IMR-90 (cell line): Measurements from ENCODE around the gene SLC35F6. TPM values are rescaled to one million over a fixed set of nuclear protein-coding genes. Genes with fewer than 3 reads are reported as not detected.

Experiments
- ATAC-seq: fragments of 200-7000 bp; cut with Tn5 transposase; 2 replicates; pipeline ENCODE4 v1.9.1; 2020; ENCODE audit warnings: low read depth, mild to moderate bottlenecking, moderate library complexity
- BruUV-seq: library from RNA; stranded (reverse); fragments of 400-500 nt; replicated peaks from 2 replicates; lab custom pipeline; 2021; lab: Mats Ljungman, UMichigan
- CTCF ChIA-PET: fragments of 300-600 bp; formaldehyde crosslinking; extraction: SDS; loops from one replicate; lab custom pipeline; 2021; ENCODE audit warnings: antibody characterized with exemption; lab: Yijun Ruan, JAX
- POLR2A ChIA-PET: fragments of 300-600 bp; sonication (Branson Sonifier 250); formaldehyde crosslinking; loops from one replicate; lab custom pipeline; 2022; ENCODE audit warnings: antibody characterized with exemption; ENCODE audit not compliant: unreplicated experiment; lab: Charles Lee
- DNase-seq: peaks from one replicate; pipeline ENCODE4 v3.0.0; 2013
- H2AFZ ChIP-seq: replicated peaks from 2 replicates; pipeline ENCODE3; 2013; ENCODE audit warnings: low read length, mild to moderate bottlenecking; ENCODE audit not compliant: poor library complexity
- H2AK5ac ChIP-seq: 2 replicates; pipeline ENCODE4 v1.6.1; 2013; ENCODE audit warnings: low read depth, low read length, inconsistent platforms
- H2AK9ac ChIP-seq: replicated peaks from 2 replicates; pipeline ENCODE3; 2013; ENCODE audit warnings: mild to moderate bottlenecking, low read depth, low read length, moderate library complexity; ENCODE audit not compliant: poor library complexity
- H2BK120ac ChIP-seq: 2 replicates; pipeline ENCODE4 v1.6.1; 2013; ENCODE audit warnings: low read depth, low read length, inconsistent platforms
- H2BK15ac ChIP-seq: 3 replicates; pipeline ENCODE4 v1.6.1; 2013; ENCODE audit warnings: low read depth, low read length, inconsistent platforms
- H2BK20ac ChIP-seq: 2 replicates; pipeline ENCODE4 v1.6.1; 2013; ENCODE audit warnings: low read depth, mild to moderate bottlenecking, inconsistent platforms, low read length, moderate library complexity
- H2BK5ac ChIP-seq: 2 replicates; pipeline ENCODE4 v1.6.1; 2013; ENCODE audit warnings: mild to moderate bottlenecking, low read depth, low read length, inconsistent platforms; ENCODE audit not compliant: poor library complexity, severe bottlenecking
- H3K14ac ChIP-seq: replicated peaks from 2 replicates; pipeline ENCODE4 v1.6.1; 2013; ENCODE audit warnings: low read depth, low read length, inconsistent platforms
- H3K18ac ChIP-seq: 2 replicates; pipeline ENCODE4 v1.6.1; 2013; ENCODE audit warnings: low read depth, low read length, control low read depth
- H3K23ac ChIP-seq: 2 replicates; pipeline ENCODE4 v1.6.1; 2013; ENCODE audit warnings: low read depth, low read length, inconsistent platforms
- H3K27ac ChIP-seq: 2 replicates; pipeline ENCODE4 v1.5.1; 2013; ENCODE audit warnings: mild to moderate bottlenecking, control low read depth, low read length; ENCODE audit not compliant: insufficient read depth
- H3K27me3 ChIP-seq: 2 replicates; pipeline ENCODE4 v1.6.1; 2013; ENCODE audit warnings: low read length; ENCODE audit not compliant: control insufficient read depth, insufficient read depth
- H3K36me3 ChIP-seq: 2 replicates; pipeline ENCODE4 v1.6.1; 2013; ENCODE audit warnings: low read length, mixed read lengths; ENCODE audit not compliant: control insufficient read depth, insufficient read depth
- H3K4ac ChIP-seq: 2 replicates; pipeline ENCODE4 v1.6.1; 2013; ENCODE audit warnings: low read depth, low read length, inconsistent platforms
- H3K4me1 ChIP-seq: 2 replicates; pipeline ENCODE4 v1.6.1; 2013; ENCODE audit warnings: low read length, mixed read lengths; ENCODE audit not compliant: control insufficient read depth, insufficient read depth
- H3K4me2 ChIP-seq: 2 replicates; pipeline ENCODE4 v1.6.1; 2013; ENCODE audit warnings: low read depth, mild to moderate bottlenecking, control low read depth, low read length, moderate library complexity
- H3K4me3 ChIP-seq: 2 replicates; pipeline ENCODE4 v1.5.1; 2013; ENCODE audit warnings: low read depth, mild to moderate bottlenecking, control low read depth, low read length, moderate library complexity; ENCODE audit not compliant: insufficient read depth
- H3K56ac ChIP-seq: 2 replicates; pipeline ENCODE4 v1.6.1; 2013; ENCODE audit warnings: low read length, inconsistent platforms; ENCODE audit not compliant: insufficient read depth; ENCODE audit errors: extremely low read depth
- H3K79me1 ChIP-seq, 2 experiments: 2 replicates each; pipeline ENCODE4 v1.6.1; 2013; ENCODE audit warnings: low read length in 2 of 2, inconsistent platforms in 1 of 2, low read depth in 1 of 2
- H3K9ac ChIP-seq: 2 replicates; pipeline ENCODE4 v1.6.1; 2013; ENCODE audit warnings: low read depth, low read length, control low read depth
- H3K9me1 ChIP-seq: 2 replicates; pipeline ENCODE4 v1.6.1; 2013; ENCODE audit warnings: low read length, inconsistent platforms; ENCODE audit not compliant: insufficient read depth
- H3K9me3 ChIP-seq: 2 replicates; pipeline ENCODE4 v1.6.1; 2013; ENCODE audit warnings: low read length; ENCODE audit not compliant: control insufficient read depth, insufficient read depth
- H4K20me1 ChIP-seq: 2 replicates; pipeline ENCODE4 v1.6.1; 2013; ENCODE audit warnings: low read length, inconsistent platforms; ENCODE audit not compliant: insufficient read depth
- H4K5ac ChIP-seq: 2 replicates; pipeline ENCODE4 v1.6.1; 2013; ENCODE audit warnings: mild to moderate bottlenecking, low read depth, low read length, control low read depth
- H4K8ac ChIP-seq, 2 experiments: 2 replicates each; pipeline ENCODE4 v1.6.1; 2013; ENCODE audit warnings: low read depth in 2 of 2, low read length in 2 of 2, control low read depth in 1 of 2, inconsistent platforms in 1 of 2
- H4K91ac ChIP-seq: 2 replicates; pipeline ENCODE4 v1.6.1; 2013; ENCODE audit warnings: low read depth, low read length, inconsistent platforms; ENCODE audit not compliant: insufficient read depth
- BHLHE40 ChIP-seq: fragments of 150-350 bp; IDR thresholded peaks from 2 replicates; pipeline ENCODE4 v1.6.1; 2016; ENCODE audit warnings: mild to moderate bottlenecking, low read depth, low read length
- CEBPB ChIP-seq: IDR thresholded peaks from 2 replicates; pipeline ENCODE4 v1.6.1; 2012; ENCODE audit warnings: low read depth, low read length, improper control_type of control experiment
- FOS ChIP-seq: fragments of 150-350 bp; IDR thresholded peaks from 2 replicates; pipeline ENCODE4 v1.6.1; 2016; ENCODE audit warnings: low read depth, low read length
- MAZ ChIP-seq: IDR thresholded peaks from 2 replicates; pipeline ENCODE4 v1.6.1; 2012; ENCODE audit warnings: low read depth, mild to moderate bottlenecking, low read length, improper control_type of control experiment, moderate library complexity, borderline replicate concordance
- MXI1 ChIP-seq: IDR thresholded peaks from 2 replicates; pipeline ENCODE4 v1.6.1; 2012; ENCODE audit warnings: low read depth, mild to moderate bottlenecking, low read length, moderate library complexity, borderline replicate concordance
- NFE2L2 ChIP-seq: fragments of 150-350 bp; IDR thresholded peaks from 2 replicates; pipeline ENCODE4 v1.6.1; 2016; ENCODE audit warnings: low read depth, mild to moderate bottlenecking, low read length
- POLR2A ChIP-seq: IDR thresholded peaks from 2 replicates; pipeline ENCODE4 v1.6.1; 2012; ENCODE audit warnings: mild to moderate bottlenecking, low read depth, low read length
- RAD21 ChIP-seq: IDR thresholded peaks from 2 replicates; pipeline ENCODE4 v1.6.1; 2012; ENCODE audit warnings: low read length, improper control_type of control experiment
- RCOR1 ChIP-seq: IDR thresholded peaks from 2 replicates; pipeline ENCODE4 v1.6.1; 2012; ENCODE audit warnings: mild to moderate bottlenecking, low read length, improper control_type of control experiment; ENCODE audit not compliant: insufficient replicate concordance
- SMC3 ChIP-seq: fragments of 150-350 bp; IDR thresholded peaks from 2 replicates; pipeline ENCODE4 v1.6.1; 2016; ENCODE audit warnings: low read depth, mild to moderate bottlenecking, antibody characterized with exemption, low read length, moderate library complexity
- WGBS, 2 experiments: methylation state at CpG; one replicate each; pipeline versions ENCODE4 v1.1.5 to v1.1.7; 2013; ENCODE audit warnings: missing lambda C conversion rate in 2 of 2; ENCODE audit not compliant: insufficient read length in 1 of 2; ENCODE audit errors: extremely low coverage in 2 of 2; 5-methylcytosine and 5-hydroxymethylcytosine counted together
- dilution Hi-C: fragments of 300-500 bp; cut with HindIII; formaldehyde crosslinking; loops from one replicate; pipeline ENCODE4 v1.14.3; 2018; ENCODE audit warnings: low sequenced_read_pairs; ENCODE audit not compliant: unreplicated experiment
- in situ Hi-C: fragments of 300-500 bp; cut with MboI; formaldehyde crosslinking; loops from 3 replicates; pipeline ENCODE4 v1.14.3; 2019; ENCODE audit warnings: low sequenced_read_pairs, inconsistent platforms, mixed read lengths
- intact Hi-C: fragments of 100-400 bp; cut with micrococcal nuclease; formaldehyde crosslinking; loops from 2 replicates; pipeline ENCODE4 v1.10.0; 2022
- polyA plus RNA-seq, 3 experiments: library from polyadenylated mRNA; depleted of rRNA; stranded (reverse); fragments of >200 nt; gene quantifications; 2 replicates each; pipeline ENCODE4 v1.2.3, GENCODE V29; 2012; ENCODE audit warnings: low replicate concordance in 1 of 3
- total RNA-seq: library from RNA; depleted of rRNA; stranded (reverse); fragments of >200 nt; gene quantifications from 2 replicates; pipeline ENCODE4 v1.2.3, GENCODE V29; 2012
- TF ChIP-seq, protein P1 (sequence below): fragments of 150-350 bp; IDR thresholded peaks from 2 replicates; pipeline ENCODE4 v1.6.1; 2017; ENCODE audit warnings: mild to moderate bottlenecking, antibody characterized with exemption, low read length, low read depth

SLC35F6 gene
- total and polyA plus RNA-seq, 2 of the 4 experiments (the other 2 are of a cell fraction), result 19.1 to 30.6 TPM

DNA sequence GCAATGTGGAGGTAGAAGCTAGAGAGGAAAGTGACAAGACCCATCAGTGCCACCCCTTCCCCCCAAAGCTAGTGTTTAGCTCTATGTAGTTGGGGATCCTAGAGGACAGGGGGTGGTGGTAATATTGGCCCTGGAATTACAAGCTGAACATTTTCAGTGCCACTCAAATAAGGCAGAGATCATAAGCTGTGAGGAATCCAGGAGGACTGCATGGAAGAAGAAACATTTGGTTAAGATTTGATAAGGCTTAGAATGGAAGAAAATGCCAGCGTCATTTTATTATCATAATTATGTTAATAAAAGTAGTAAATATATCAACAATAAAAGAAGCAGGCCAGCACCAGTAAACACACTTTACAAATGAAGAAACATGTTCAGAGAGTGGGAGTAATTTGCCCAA is 37.9 kb upstream of the SLC35F6 start:
- H3K27ac ChIP-seq, result no peak overlapping the region
- H3K9ac ChIP-seq, result no peak overlapping the region
- in situ Hi-C loops (no loop called here), intact Hi-C loops (no loop called here), dilution Hi-C loops (no loop called here)
- H3K4ac ChIP-seq, result no peak overlapping the region
- no peak overlapping the region for H3K14ac ChIP-seq
- TF ChIP-seq MXI1 (no peak), NFE2L2 (no peak), CEBPB (no peak), POLR2A (no peak), RCOR1 (no peak), SMC3 (no peak), BHLHE40 (no peak), MAZ (no peak), RAD21 (no peak), FOS (no peak)
- TF ChIP-seq, protein P1, sequence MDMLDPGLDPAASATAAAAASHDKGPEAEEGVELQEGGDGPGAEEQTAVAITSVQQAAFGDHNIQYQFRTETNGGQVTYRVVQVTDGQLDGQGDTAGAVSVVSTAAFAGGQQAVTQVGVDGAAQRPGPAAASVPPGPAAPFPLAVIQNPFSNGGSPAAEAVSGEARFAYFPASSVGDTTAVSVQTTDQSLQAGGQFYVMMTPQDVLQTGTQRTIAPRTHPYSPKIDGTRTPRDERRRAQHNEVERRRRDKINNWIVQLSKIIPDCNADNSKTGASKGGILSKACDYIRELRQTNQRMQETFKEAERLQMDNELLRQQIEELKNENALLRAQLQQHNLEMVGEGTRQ, result no peak
- H3K9me3 ChIP-seq, result no peaks in the 10 kb centered on the region
- no peak overlapping the region for H3K4me3 ChIP-seq
- H3K9me1 ChIP-seq, result peaks cover 14% of the 10 kb centered on the region
- peaks cover 11% of the 10 kb centered on the region; the same call in 1 of the 2 replicates for H3K27me3 ChIP-seq
- H2BK120ac ChIP-seq, result no peak overlapping the region
- H2BK5ac ChIP-seq, result no peak overlapping the region
- H4K5ac ChIP-seq, result no peak overlapping the region
- no peak overlapping the region for H3K56ac ChIP-seq
- no TSS peak for BruUV-seq
- no peak overlapping the region for H2AK9ac ChIP-seq
- H3K4me1 ChIP-seq, result peaks cover 10% of the 10 kb centered on the region
- H2BK20ac ChIP-seq, result no peak overlapping the region
- ATAC-seq, result no peak
- H3K23ac ChIP-seq, result no peak overlapping the region
- no peaks in the 10 kb centered on the region for H3K36me3 ChIP-seq
- no peak overlapping the region for H3K4me2 ChIP-seq
- no peak overlapping the region for H2AFZ ChIP-seq
- H4K91ac ChIP-seq, result no peak overlapping the region
- no peak overlapping the region for H3K18ac ChIP-seq
- no peaks in the 10 kb centered on the region for H3K79me1 ChIP-seq
- POLR2A ChIA-PET, result no interaction called here
- no peaks in the 10 kb centered on the region for H4K20me1 ChIP-seq
- WGBS, 2 experiments, result no CpG with 5 or more reads among the region's 1 CpG
- no peak overlapping the region for H2BK15ac ChIP-seq
- DNase-seq, result no peak
- H4K8ac ChIP-seq, result no peak overlapping the region
- CTCF ChIA-PET, result interaction anchor here (1.3 kb wide), 1 partner anchor 20 kb away, joined by 3 read pairs; no protein-coding TSS in a partner anchor
- H2AK5ac ChIP-seq, result no peak overlapping the region
